Measurements from ENCODE around the gene ADCY1.

The ADCY1 gene

GRCh38 chr7:45583296-45583695 lies 9.1 kb downstream of the ADCY1 start:
- H3K4me3 ChIP-seq (ENCODE audit: insufficient read depth, low read length, poor library complexity, severe bottlenecking), result no peak overlapping the region
- no peaks in the 10 kb centered on the region for H3K36me3 ChIP-seq (ENCODE audit: low read length)
- H3K79me2 ChIP-seq (ENCODE audit: insufficient read depth, low read length), result no peaks in the 10 kb centered on the region
- H3K9ac ChIP-seq (ENCODE audit: low read length), result no peak overlapping the region
- H4K20me1 ChIP-seq (ENCODE audit: low read depth, low read length), result no peaks in the 10 kb centered on the region
- H3K9me2 ChIP-seq (replicated peaks; ENCODE audit: insufficient read depth, low read length), result no peaks in the 10 kb centered on the region
- no peaks in the 10 kb centered on the region for H3K9me3 ChIP-seq (ENCODE audit: insufficient read depth, low read length)
- no peak for TF ChIP-seq EZH2phosphoT487 (conservative IDR thresholded peaks at IDR 0.05; ENCODE audit: low read length)
- no peak for TF ChIP-seq CTCF (IDR thresholded peaks at IDR 0.05; ENCODE audit: insufficient read depth, low read length, poor library complexity, severe bottlenecking)
- no peaks in the 10 kb centered on the region for H3K27me3 ChIP-seq (ENCODE audit: low read length)
- H2AFZ ChIP-seq (ENCODE audit: low read depth, low read length, severe bottlenecking), result no peak overlapping the region
- no peak overlapping the region for H3K4me2 ChIP-seq (ENCODE audit: low read depth, low read length, poor library complexity, severe bottlenecking)
- H3F3A ChIP-seq (ENCODE audit: insufficient read depth), result no peaks in the 10 kb centered on the region
- H3K27ac ChIP-seq (ENCODE audit: low read depth, low read length), result no peak overlapping the region

GRCh38 chr7:45584261-45585210 lies 10.4 kb downstream of the ADCY1 start:
- H3K36me3 ChIP-seq (ENCODE audit: low read length), result no peaks in the 10 kb centered on the region
- no peak overlapping the region for H3K4me2 ChIP-seq (ENCODE audit: low read depth, low read length, poor library complexity, severe bottlenecking)
- TF ChIP-seq EZH2phosphoT487 (conservative IDR thresholded peaks at IDR 0.05; ENCODE audit: low read length) (no peak), CTCF (IDR thresholded peaks at IDR 0.05; ENCODE audit: insufficient read depth, low read length, poor library complexity, severe bottlenecking) (no peak)
- H3K9me3 ChIP-seq (ENCODE audit: insufficient read depth, low read length), result no peaks in the 10 kb centered on the region
- no peaks in the 10 kb centered on the region for H4K20me1 ChIP-seq (ENCODE audit: low read depth, low read length)
- no peak overlapping the region for H3K27ac ChIP-seq (ENCODE audit: low read depth, low read length)
- H3K4me3 ChIP-seq (ENCODE audit: insufficient read depth, low read length, poor library complexity, severe bottlenecking), result no peak overlapping the region
- H3K79me2 ChIP-seq (ENCODE audit: insufficient read depth, low read length), result no peaks in the 10 kb centered on the region
- no peak overlapping the region for H3K9ac ChIP-seq (ENCODE audit: low read length)
- H3K9me2 ChIP-seq (replicated peaks; ENCODE audit: insufficient read depth, low read length), result no peaks in the 10 kb centered on the region
- no peaks in the 10 kb centered on the region for H3K27me3 ChIP-seq (ENCODE audit: low read length)
- H2AFZ ChIP-seq (ENCODE audit: low read depth, low read length, severe bottlenecking), result no peak overlapping the region
- H3F3A ChIP-seq (ENCODE audit: insufficient read depth), result no peaks in the 10 kb centered on the region

GRCh38 chr7:45585628-45586027 lies 11.5 kb downstream of the ADCY1 start:
- no peaks in the 10 kb centered on the region for H3F3A ChIP-seq (ENCODE audit: insufficient read depth)
- H2AFZ ChIP-seq (ENCODE audit: low read depth, low read length, severe bottlenecking), result no peak overlapping the region
- no peak overlapping the region for H3K4me2 ChIP-seq (ENCODE audit: low read depth, low read length, poor library complexity, severe bottlenecking)
- no peak overlapping the region for H3K4me3 ChIP-seq (ENCODE audit: insufficient read depth, low read length, poor library complexity, severe bottlenecking)
- H3K79me2 ChIP-seq (ENCODE audit: insufficient read depth, low read length), result no peaks in the 10 kb centered on the region
- no peaks in the 10 kb centered on the region for H3K36me3 ChIP-seq (ENCODE audit: low read length)
- H3K9me2 ChIP-seq (replicated peaks; ENCODE audit: insufficient read depth, low read length), result no peaks in the 10 kb centered on the region
- no peak for TF ChIP-seq CTCF (IDR thresholded peaks at IDR 0.05; ENCODE audit: insufficient read depth, low read length, poor library complexity, severe bottlenecking)
- no peak for TF ChIP-seq EZH2phosphoT487 (conservative IDR thresholded peaks at IDR 0.05; ENCODE audit: low read length)
- no peaks in the 10 kb centered on the region for H3K9me3 ChIP-seq (ENCODE audit: insufficient read depth, low read length)
- H4K20me1 ChIP-seq (ENCODE audit: low read depth, low read length), result no peaks in the 10 kb centered on the region
- no peak overlapping the region for H3K27ac ChIP-seq (ENCODE audit: low read depth, low read length)
- no peak overlapping the region for H3K9ac ChIP-seq (ENCODE audit: low read length)
- H3K27me3 ChIP-seq (ENCODE audit: low read length), result no peaks in the 10 kb centered on the region

Measured in SU-DHL-6 (cell line).